A549 (cell line): ENCODE data around the gene DOCK10. TPM values are rescaled to one million over a fixed set of nuclear protein-coding genes. Genes with fewer than 3 reads are reported as not detected.

Source experiments
- ATAC-seq, 2 experiments: fragments of 200-7000 bp in 1 of 2; fragments of >200 bp in 1 of 2; cut with Nextera tagmentation in 1 of 2; cut with Tn5 transposase in 1 of 2; 3 replicates each; pipeline versions ENCODE4 v1.8.0 to v1.9.1; 2018 to 2020; ENCODE audit warnings: mild to moderate bottlenecking in 1 of 2, moderate library complexity in 1 of 2
- CTCF ChIA-PET: fragments of 300-600 bp; sonication (Branson Sonifier 250); formaldehyde crosslinking; extraction: SDS; loops from one replicate; lab custom pipeline; 2021; ENCODE audit warnings: antibody characterized with exemption, inconsistent platforms; lab: Yijun Ruan, JAX
- POLR2A ChIA-PET: fragments of 350-600 bp; formaldehyde crosslinking; extraction: SDS; loops from one replicate; lab custom pipeline; 2021; ENCODE audit warnings: antibody characterized with exemption, inconsistent platforms; lab: Yijun Ruan, JAX
- DNase-seq, 2 experiments: peaks; one replicate each; pipeline versions ENCODE4 v3.0.0 to v3.0.0-alpha.2; 2011 to 2016; ENCODE audit warnings: low read depth in 1 of 2, low spot score in 1 of 2
- FAIRE-seq: peaks from 2 replicates; lab custom pipeline; 2011; peaks lifted over from hg19 to GRCh38; lab: Jason Lieb, UNC
- H3K27ac ChIP-seq, 2 experiments: fragments of >200 bp; sonication (Bioruptor Twin); formaldehyde crosslinking; 3 replicates each; pipeline ENCODE4 v1.5.1; 2016 to 2017
- H3K4me1 ChIP-seq: fragments of >200 bp; sonication (Bioruptor Twin); formaldehyde crosslinking; 3 replicates; pipeline ENCODE4 v1.6.1; 2016
- H3K4me2 ChIP-seq: fragments of >200 bp; sonication (Bioruptor Twin); formaldehyde crosslinking; 3 replicates; pipeline ENCODE4 v1.6.1; 2016
- H3K4me3 ChIP-seq: fragments of >200 bp; sonication (Bioruptor Twin); formaldehyde crosslinking; 3 replicates; pipeline ENCODE4 v1.5.1; 2016
- H3K9me3 ChIP-seq: fragments of >200 bp; sonication (Bioruptor Twin); formaldehyde crosslinking; 3 replicates; pipeline ENCODE4 v1.6.1; 2016
- BCL3 ChIP-seq: fragments of >200 bp; sonication (Bioruptor Twin); formaldehyde crosslinking; IDR thresholded peaks from 3 replicates; pipeline ENCODE4 v1.6.1; 2016
- BHLHE40 ChIP-seq: IDR thresholded peaks from 2 replicates; pipeline ENCODE4 v1.6.1; 2012; ENCODE audit warnings: low read depth, low read length, inconsistent platforms
- CBX8 ChIP-seq: fragments of 200-600 bp; sonication (generic); IDR thresholded peaks from 2 replicates; pipeline ENCODE4 v1.6.1; 2016
- CHD2 ChIP-seq: fragments of 150-350 bp; IDR thresholded peaks from 2 replicates; pipeline ENCODE4 v1.6.1; 2014; ENCODE audit warnings: low read length; ENCODE audit not compliant: partially characterized antibody
- E2F6 ChIP-seq: IDR thresholded peaks from 2 replicates; pipeline ENCODE4 v1.6.1; 2012; ENCODE audit warnings: low read depth, borderline replicate concordance
- EHMT2 ChIP-seq: fragments of 200-600 bp; sonication (generic); IDR thresholded peaks from 2 replicates; pipeline ENCODE4 v1.6.1; 2016; ENCODE audit warnings: antibody characterized with exemption, low read depth, mild to moderate bottlenecking, moderate library complexity
- EP300 ChIP-seq, 2 experiments: fragments of >200 bp; sonication (Bioruptor Twin); formaldehyde crosslinking; IDR thresholded peaks; 2 replicates in 1 of 2; 3 replicates in 1 of 2; pipeline ENCODE4 v1.6.1; 2016 to 2017
- ESRRA ChIP-seq: fragments of 150-350 bp; IDR thresholded peaks from 2 replicates; pipeline ENCODE4 v1.6.1; 2014; ENCODE audit warnings: mild to moderate bottlenecking, low read length, borderline replicate concordance
- FOSB ChIP-seq: fragments of 250-450 bp; sonication (Bioruptor Pico); IDR thresholded peaks from 2 replicates; pipeline ENCODE4 v1.5.0; 2020; ENCODE audit warnings: mild to moderate bottlenecking, moderate library complexity
- FOSL2 ChIP-seq, 2 experiments: fragments of 450-650 bp in 1 of 2; fragments of >200 bp in 1 of 2; sonication (Bioruptor Twin) in 1 of 2; formaldehyde crosslinking; IDR thresholded peaks; 2 replicates each; pipeline versions ENCODE4 v1.5.0 to v1.6.1; 2016 to 2020; ENCODE audit warnings: mild to moderate bottlenecking in 1 of 2, moderate library complexity in 1 of 2
- HDAC2 ChIP-seq: fragments of 200-600 bp; sonication (generic); IDR thresholded peaks from 2 replicates; pipeline ENCODE4 v1.6.1; 2016
- HMGXB4 ChIP-seq: fragments of 250-450 bp; sonication (Bioruptor Pico); IDR thresholded peaks from 2 replicates; pipeline ENCODE4 v1.5.0; 2021; ENCODE audit warnings: mild to moderate bottlenecking, moderate library complexity, borderline replicate concordance
- HOXB13 ChIP-seq: fragments of 250-450 bp; sonication (Bioruptor Pico); IDR thresholded peaks from 2 replicates; pipeline ENCODE4 v1.5.0; 2020; ENCODE audit warnings: low read depth, mild to moderate bottlenecking, moderate library complexity
- KDM1A ChIP-seq: fragments of 200-600 bp; sonication (generic); IDR thresholded peaks from 2 replicates; pipeline ENCODE4 v1.6.1; 2016; ENCODE audit warnings: low read depth, mild to moderate bottlenecking
- KDM5A ChIP-seq: fragments of 200-600 bp; sonication (generic); IDR thresholded peaks from 2 replicates; pipeline ENCODE4 v1.6.1; 2016; ENCODE audit warnings: antibody characterized with exemption, mild to moderate bottlenecking
- MAX ChIP-seq: IDR thresholded peaks from 2 replicates; pipeline ENCODE4 v1.6.1; 2012
- MYC ChIP-seq: IDR thresholded peaks from 2 replicates; pipeline ENCODE4 v1.6.1; 2012; ENCODE audit warnings: mild to moderate bottlenecking, inconsistent platforms, low read length, improper control_type of control experiment, borderline replicate concordance
- NPAS2 ChIP-seq: fragments of 250-450 bp; sonication (Bioruptor Pico); IDR thresholded peaks from 2 replicates; pipeline ENCODE4 v1.8.0; 2022; ENCODE audit warnings: mild to moderate bottlenecking, moderate library complexity, borderline replicate concordance
- NR3C1 ChIP-seq: fragments of >200 bp; sonication (Bioruptor Twin); formaldehyde crosslinking; IDR thresholded peaks from 3 replicates; pipeline ENCODE4 v1.6.1; 2017
- POLR2A ChIP-seq: IDR thresholded peaks from 2 replicates; pipeline ENCODE4 v1.6.1; 2012; ENCODE audit warnings: mild to moderate bottlenecking, low read length
- POLR2AphosphoS2 ChIP-seq: conservative IDR thresholded peaks from 2 replicates; pipeline ENCODE4 v1.6.1; 2012; ENCODE audit warnings: low read length, improper control_type of control experiment, inconsistent platforms
- RARB ChIP-seq: fragments of 250-450 bp; sonication (Bioruptor Pico); IDR thresholded peaks from 2 replicates; pipeline ENCODE4 v1.8.0; 2021; ENCODE audit warnings: mild to moderate bottlenecking, moderate library complexity
- RCOR1 ChIP-seq: fragments of 150-350 bp; IDR thresholded peaks from 2 replicates; pipeline ENCODE4 v1.6.1; 2014; ENCODE audit warnings: antibody characterized with exemption, low read length, low read depth
- REST ChIP-seq: fragments of 200-600 bp; sonication (generic); IDR thresholded peaks from 2 replicates; pipeline ENCODE4 v1.6.1; 2016; ENCODE audit warnings: antibody characterized with exemption, mild to moderate bottlenecking, moderate library complexity
- RFX5 ChIP-seq: fragments of 450-650 bp; IDR thresholded peaks from 2 replicates; pipeline ENCODE4 v1.7.1; 2014; ENCODE audit warnings: antibody characterized with exemption, mild to moderate bottlenecking, moderate library complexity
- SREBF2 ChIP-seq: fragments of 450-650 bp; IDR thresholded peaks from 2 replicates; pipeline ENCODE4 v1.6.1; 2014; ENCODE audit warnings: mild to moderate bottlenecking, moderate library complexity
- TFCP2L1 ChIP-seq: fragments of 250-450 bp; sonication (Bioruptor Pico); IDR thresholded peaks from 2 replicates; pipeline ENCODE4 v1.5.0; 2021; ENCODE audit warnings: mild to moderate bottlenecking
- ZSCAN20 ChIP-seq: fragments of 250-450 bp; sonication (Bioruptor Pico); IDR thresholded peaks from 2 replicates; pipeline ENCODE4 v1.8.0; 2022; ENCODE audit warnings: mild to moderate bottlenecking, moderate library complexity
- WGBS: methylation state at CpG from one replicate; pipeline ENCODE4 v1.1.6; 2017; ENCODE audit errors: missing lambda C conversion rate; 5-methylcytosine and 5-hydroxymethylcytosine counted together
- polyA plus RNA-seq, 4 experiments: library from polyadenylated mRNA; depleted of rRNA in 3 of 4; stranded (reverse); fragments of >200 nt; fragmentation: RNase III in 1 of 4; extraction: RNeasy Plus Mini Kit Qiagen cat#74134 plus additional on column Dnase treatment in 1 of 4; gene quantifications; 2 replicates in 3 of 4; 3 replicates in 1 of 4; pipeline ENCODE4 v1.2.3, GENCODE V29; 2011 to 2017

DOCK10 gene
- polyA plus RNA-seq, 2 of the 4 experiments (the other 2 are of a cell fraction), result 43.0 to 45.3 TPM

- Histone ChIP-seq H3K4me1 (no peaks in the 10 kb centered on the region), H3K9me3 (no peaks in the 10 kb centered on the region), H3K27ac (no peak overlapping the region), H3K4me2 (no peak overlapping the region), H3K4me3 (no peak overlapping the region)
- DNase-seq (no peak), ATAC-seq (no peak), FAIRE-seq (no peak)
- ChIA-PET CTCF (interaction anchor here (1.1 kb wide), 1 partner anchor 12 kb away, joined by 3 read pairs; no protein-coding TSS in a partner anchor), POLR2A (interaction anchor here (0.5 kb wide), 1 partner anchor 198 kb away, joined by 4 read pairs; no protein-coding TSS in a partner anchor)
- TF ChIP-seq SREBF2 (no peak), ZSCAN20 (CRISPR knock-in tag) (no peak), NPAS2 (no peak), HMGXB4 (CRISPR knock-in tag) (no peak), MYC (no peak), REST (no peak), BCL3 (no peak), RFX5 (no peak), EP300 (IDR thresholded peaks at IDR 0.05) (no peak), RCOR1 (no peak), POLR2A (no peak), KDM5A (no peak), HDAC2 (no peak)
- 68% methylated on average over 1 of the region's 1 CpG for WGBS
Measured at GRCh38 chr2:224802407-224802806, 239.9 kb downstream of the DOCK10 start.

GRCh38 chr2:224801360-224801759 is 240.9 kb downstream of the DOCK10 start:
- Histone ChIP-seq H3K4me3 (no peak overlapping the region), H3K9me3 (no peaks in the 10 kb centered on the region), H3K4me2 (no peak overlapping the region), H3K27ac (no peak overlapping the region), H3K4me1 (no peaks in the 10 kb centered on the region)
- DNase-seq (no peak), FAIRE-seq (no peak), ATAC-seq (no peak)
- WGBS, result 69% methylated on average over 1 of the region's 1 CpG
- TF ChIP-seq HOXB13 (CRISPR knock-in tag) (no peak), BHLHE40 (no peak), SREBF2 (no peak), HDAC2 (no peak), NR3C1 (no peak), CBX8 (no peak), KDM1A (no peak), EP300 (IDR thresholded peaks at IDR 0.05) (no peak), RFX5 (no peak), ESRRA (no peak), TFCP2L1 (CRISPR knock-in tag) (no peak), E2F6 (no peak), POLR2AphosphoS2 (no peak), MAX (no peak), FOSB (CRISPR knock-in tag) (no peak), ZSCAN20 (CRISPR knock-in tag) (no peak), RARB (CRISPR knock-in tag) (no peak), CHD2 (no peak), FOSL2 (IDR thresholded peaks at IDR 0.05) (no peak), FOSL2 (CRISPR knock-in tag; IDR thresholded peaks at IDR 0.05) (no peak), EHMT2 (no peak)
- ChIA-PET CTCF (interaction anchor here (1.1 kb wide), 1 partner anchor 11 kb away, joined by 3 read pairs; no protein-coding TSS in a partner anchor), POLR2A (no interaction called here)
